Measurements from ENCODE around the gene PFN1. TPM values are rescaled to one million over a fixed set of nuclear protein-coding genes. Genes with fewer than 3 reads are reported as not detected.

Gene PFN1
- total RNA-seq, 1 experiment from 2014 or later: 1,026 TPM

GRCh38 chr17:4903051-4903818 lies 45.1 kb downstream of the PFN1 start, which contains the start of gene CHRNE:
Gene CHRNE (minus strand): TSS chr17:4903098. CDS start chr17:4903063, 35 bp downstream.
- peak; percentile 85 for TF ChIP-seq CTCF (conservative IDR thresholded peaks at IDR 0.05; ENCODE audit: low read depth, low read length)
- no peak for TF ChIP-seq EZH2 (IDR thresholded peaks at IDR 0.05; ENCODE audit: borderline replicate concordance, low read depth, low read length, poor library complexity, severe bottlenecking)
- peak; percentile 84 for DNase-seq (ENCODE audit: low spot score)
- no peak within 1 kb of the TSS for H3K27ac ChIP-seq (ENCODE audit: low read depth, low read length, poor library complexity, severe bottlenecking)
- no peaks in the 10 kb centered on the region for H3K36me3 ChIP-seq (ENCODE audit: insufficient read depth, low read length, poor library complexity, severe bottlenecking)
- intact Hi-C loops (cut with micrococcal nuclease; ENCODE audit: unreplicated experiment): loop anchor here (5.0 kb wide), 1 partner anchor 171 kb away; the partner anchor contains the start of gene MED11
- H3K4me1 ChIP-seq (ENCODE audit: insufficient read depth, low read length, poor library complexity, severe bottlenecking): peaks cover 13% of the 10 kb centered on the region
- CTCF ChIA-PET: interaction anchor here (0.6 to 1.2 kb wide), 5 partner anchors 9 to 336 kb away, joined by 4 to 9 read pairs (median 4); partner anchors contain the start of gene SLC25A11
- no peak within 1 kb of the TSS for H3K4me3 ChIP-seq (ENCODE audit: low read depth, low read length, poor library complexity, severe bottlenecking)
- no peaks in the 10 kb centered on the region for H3K9me3 ChIP-seq (ENCODE audit: low read depth, low read length, poor library complexity, severe bottlenecking)
- POLR2A ChIA-PET (ENCODE audit: low non-redundant PET): interaction anchor here (0.6 kb wide), 1 partner anchor 23 kb away, joined by 12 read pairs; no protein-coding TSS in a partner anchor
- H3K27me3 ChIP-seq (replicated peaks; ENCODE audit: insufficient read depth, low read depth, low read length, poor library complexity): no peaks in the 10 kb centered on the region
- no TSS peak for BruUV-seq (replicated peaks)

- no TSS peak for BruUV-seq (replicated peaks)
- no peak for DNase-seq (ENCODE audit: low spot score)
- Histone ChIP-seq H3K36me3 (ENCODE audit: insufficient read depth, low read length, poor library complexity, severe bottlenecking) (no peaks in the 10 kb centered on the region), H3K4me3 (ENCODE audit: low read depth, low read length, poor library complexity, severe bottlenecking) (no peak overlapping the region), H3K27me3 (replicated peaks; ENCODE audit: insufficient read depth, low read depth, low read length, poor library complexity) (no peaks in the 10 kb centered on the region), H3K27ac (ENCODE audit: low read depth, low read length, poor library complexity, severe bottlenecking) (no peak overlapping the region), H3K4me1 (ENCODE audit: insufficient read depth, low read length, poor library complexity, severe bottlenecking) (peaks cover 13% of the 10 kb centered on the region), H3K9me3 (ENCODE audit: low read depth, low read length, poor library complexity, severe bottlenecking) (no peaks in the 10 kb centered on the region)
- ChIA-PET CTCF (interaction anchor here (1.1 kb wide), 1 partner anchor 65 kb away, joined by 9 read pairs; the partner anchor contains the start of gene SPAG7), POLR2A (ENCODE audit: low non-redundant PET) (no interaction called here)
- TF ChIP-seq EZH2 (IDR thresholded peaks at IDR 0.05; ENCODE audit: borderline replicate concordance, low read depth, low read length, poor library complexity, severe bottlenecking): no peak
- no peak for TF ChIP-seq CTCF (conservative IDR thresholded peaks at IDR 0.05; ENCODE audit: low read depth, low read length)
- intact Hi-C loops (cut with micrococcal nuclease; ENCODE audit: unreplicated experiment): loop anchor here (5.0 kb wide), 1 partner anchor 170 kb away; the partner anchor contains the start of gene MED11
Measured at GRCh38 chr17:4902540-4902939, 45.8 kb downstream of the PFN1 start.

- POLR2A ChIA-PET (ENCODE audit: low non-redundant PET): no interaction called here
- Histone ChIP-seq H3K36me3 (ENCODE audit: insufficient read depth, low read length, poor library complexity, severe bottlenecking) (no peaks in the 10 kb centered on the region), H3K9me3 (ENCODE audit: low read depth, low read length, poor library complexity, severe bottlenecking) (no peaks in the 10 kb centered on the region), H3K27me3 (replicated peaks; ENCODE audit: insufficient read depth, low read depth, low read length, poor library complexity) (no peaks in the 10 kb centered on the region), H3K4me1 (ENCODE audit: insufficient read depth, low read length, poor library complexity, severe bottlenecking) (peaks cover 13% of the 10 kb centered on the region), H3K4me3 (ENCODE audit: low read depth, low read length, poor library complexity, severe bottlenecking) (no peak overlapping the region), H3K27ac (ENCODE audit: low read depth, low read length, poor library complexity, severe bottlenecking) (no peak overlapping the region)
- CTCF ChIA-PET: interaction anchor here (1.1 kb wide), 1 partner anchor 66 kb away, joined by 9 read pairs; the partner anchor contains the start of gene SPAG7
- no peak for DNase-seq (ENCODE audit: low spot score)
- TF ChIP-seq EZH2 (IDR thresholded peaks at IDR 0.05; ENCODE audit: borderline replicate concordance, low read depth, low read length, poor library complexity, severe bottlenecking) (no peak), CTCF (conservative IDR thresholded peaks at IDR 0.05; ENCODE audit: low read depth, low read length) (no peak)
- intact Hi-C loops (cut with micrococcal nuclease; ENCODE audit: unreplicated experiment): loop anchor here (5.0 kb wide), 1 partner anchor 169 kb away; the partner anchor contains the start of gene MED11
- BruUV-seq (replicated peaks): no TSS peak
Measured at GRCh38 chr17:4901648-4902344, 46.5 kb downstream of the PFN1 start.

Measured in A673 (cell line).